Neural cell (in vitro differentiated cells): ENCODE results near the gene GOLGA6L10. TPM values are rescaled to one million over a fixed set of nuclear protein-coding genes. Genes with fewer than 3 reads are reported as not detected.
"Not testable (repeated sequence)": the region's sequence is repeated elsewhere in the genome, so short reads cannot be mapped to it uniquely, and the experiment has no call there.

ENCODE experiments used
- H2AFZ ChIP-seq: fragments of 200-600, 300-800 bp; sonication (generic), shearing (Covaris generic); 2 replicates; pipeline ENCODE4 v1.6.0; 2014; ENCODE audit warnings: low read depth, mild to moderate bottlenecking, antibody characterized with exemption, low read length, moderate library complexity
- H3F3A ChIP-seq: fragments of 200-600 bp; shearing (Covaris generic); 2 replicates; pipeline ENCODE4 v1.6.1; 2016; ENCODE audit warnings: mild to moderate bottlenecking, moderate library complexity, mixed read lengths, antibody characterized with exemption, low read length; ENCODE audit not compliant: insufficient read depth, poor library complexity, severe bottlenecking
- H3K27ac ChIP-seq: fragments of 200-600, 300-800 bp; sonication (generic), shearing (Covaris generic); 2 replicates; pipeline ENCODE4 v1.5.1; 2014; ENCODE audit warnings: mild to moderate bottlenecking, low read length, moderate library complexity
- H3K27me3 ChIP-seq: fragments of 300-800, 200-600 bp; sonication (generic), shearing (Covaris generic); 2 replicates; pipeline ENCODE4 v1.6.0; 2014; ENCODE audit warnings: mild to moderate bottlenecking, low read depth, low read length, moderate library complexity; ENCODE audit not compliant: insufficient read depth
- H3K36me3 ChIP-seq: fragments of 300-800, 200-600 bp; sonication (generic), shearing (Covaris generic); 2 replicates; pipeline ENCODE4 v1.5.1; 2014; ENCODE audit warnings: mild to moderate bottlenecking, antibody characterized with exemption, low read length, moderate library complexity; ENCODE audit not compliant: insufficient read depth
- H3K4me2 ChIP-seq: fragments of 300-800, 200-600 bp; sonication (generic), shearing (Covaris generic); 2 replicates; pipeline ENCODE4 v1.6.0; 2014; ENCODE audit warnings: mild to moderate bottlenecking, low read length
- H3K4me3 ChIP-seq: fragments of 300-800, 200-600 bp; sonication (generic), shearing (Covaris generic); 2 replicates; pipeline ENCODE4 v1.5.1; 2014; ENCODE audit warnings: mild to moderate bottlenecking, low read length, moderate library complexity
- H3K79me2 ChIP-seq: fragments of 200-600 bp; shearing (Covaris generic); replicated peaks from 2 replicates; pipeline ENCODE4 v1.6.0; 2014; ENCODE audit warnings: mild to moderate bottlenecking, low read length, moderate library complexity; ENCODE audit not compliant: insufficient read depth
- H3K9ac ChIP-seq: fragments of 300-800, 200-600 bp; sonication (generic), shearing (Covaris generic); 2 replicates; pipeline ENCODE4 v1.6.1; 2016; ENCODE audit warnings: mild to moderate bottlenecking, low read length, mixed read lengths
- H3K9me2 ChIP-seq: fragments of 200-600 bp; shearing (Covaris generic); 2 replicates; pipeline ENCODE4 v1.6.1; 2016; ENCODE audit warnings: mild to moderate bottlenecking, low read length, mixed read lengths; ENCODE audit not compliant: insufficient read depth
- H3K9me3 ChIP-seq: fragments of 200-600, 300-800 bp; sonication (generic), shearing (Covaris generic); 2 replicates; pipeline ENCODE4 v1.6.1; 2016; ENCODE audit warnings: mild to moderate bottlenecking, mixed run types, low read length, moderate library complexity, mixed read lengths
- H4K20me1 ChIP-seq: fragments of 200-600 bp; shearing (Covaris generic); 2 replicates; pipeline ENCODE4 v1.6.1; 2016; ENCODE audit warnings: mild to moderate bottlenecking, mixed run types; ENCODE audit not compliant: insufficient read depth
- EP300 ChIP-seq: fragments of 450-650 bp; conservative IDR thresholded peaks from 2 replicates; pipeline ENCODE4 v1.6.1; 2014; ENCODE audit warnings: antibody characterized with exemption, mild to moderate bottlenecking, moderate library complexity; ENCODE audit not compliant: poor library complexity, severe bottlenecking
- EZH2 ChIP-seq: fragments of 200-600, 300-800 bp; shearing (Covaris generic), sonication (generic); IDR thresholded peaks from 2 replicates; pipeline ENCODE4 v1.6.1; 2014; ENCODE audit warnings: antibody characterized with exemption, low read length, borderline replicate concordance, mild to moderate bottlenecking; ENCODE audit not compliant: insufficient read depth, poor library complexity, severe bottlenecking
- MXI1 ChIP-seq: fragments of 450-650 bp; conservative IDR thresholded peaks from 2 replicates; pipeline ENCODE4 v1.6.1; 2014; ENCODE audit warnings: antibody characterized with exemption, mild to moderate bottlenecking; ENCODE audit not compliant: poor library complexity, severe bottlenecking
- POLR2AphosphoS5 ChIP-seq: IDR thresholded peaks from 2 replicates; pipeline ENCODE4 v1.6.1; 2012
- RAD21 ChIP-seq: fragments of 450-650 bp; conservative IDR thresholded peaks from 2 replicates; pipeline ENCODE4 v1.6.1; 2014; ENCODE audit warnings: antibody characterized with exemption, mild to moderate bottlenecking, moderate library complexity
- SMC3 ChIP-seq: fragments of 450-650 bp; conservative IDR thresholded peaks from 2 replicates; pipeline ENCODE4 v1.6.1; 2014; ENCODE audit warnings: antibody characterized with exemption, mild to moderate bottlenecking, moderate library complexity; ENCODE audit not compliant: poor library complexity
- TAF1 ChIP-seq: IDR thresholded peaks from 2 replicates; pipeline ENCODE4 v1.6.1; 2012; ENCODE audit warnings: low read depth
- polyA plus RNA-seq: library from polyadenylated mRNA; depleted of rRNA; stranded (reverse); fragments of >200 nt; gene quantifications from 2 replicates; pipeline ENCODE4 v1.2.3, GENCODE V29; 2014
- TF ChIP-seq, protein P1 (sequence below): IDR thresholded peaks from 2 replicates; pipeline ENCODE4 v1.6.1; 2012; ENCODE audit warnings: borderline replicate concordance
- TF ChIP-seq, protein P2 (sequence below): fragments of 450-650 bp; IDR thresholded peaks from 2 replicates; pipeline ENCODE4 v1.5.1; 2014; ENCODE audit warnings: antibody characterized with exemption, mild to moderate bottlenecking, moderate library complexity; ENCODE audit not compliant: poor library complexity, severe bottlenecking

Gene GOLGA6L10
- polyA plus RNA-seq, 1 donor from 2014 or later, result 7.4 TPM

DNA sequence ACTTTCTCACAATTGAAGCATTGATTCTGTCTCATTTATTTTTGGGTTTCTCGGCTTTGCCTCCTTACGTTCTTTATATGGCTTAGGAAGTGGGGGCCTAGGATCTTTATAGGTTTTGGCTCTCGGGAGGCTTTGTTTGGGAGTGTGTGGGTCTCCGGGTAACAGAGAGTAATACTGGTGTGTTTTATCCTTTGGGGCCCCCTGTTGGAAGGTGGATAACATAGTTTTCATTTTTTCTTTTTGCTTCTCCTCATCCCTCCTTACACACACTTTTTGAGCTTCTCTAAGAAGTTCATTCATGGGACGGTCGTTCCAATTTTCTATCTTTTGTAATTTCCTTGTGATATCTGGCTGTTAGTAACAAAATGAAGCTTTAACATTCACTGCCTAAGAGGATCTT is 30.3 kb upstream of the GOLGA6L10 start:
- H3K9me2 ChIP-seq, H3K36me3 ChIP-seq, H4K20me1 ChIP-seq, H3F3A ChIP-seq, H2AFZ ChIP-seq, H3K27me3 ChIP-seq, H3K79me2 ChIP-seq, H3K4me2 ChIP-seq, H3K4me3 ChIP-seq, H3K9me3 ChIP-seq, H3K9ac ChIP-seq, H3K27ac ChIP-seq: not testable (repeated sequence)

DNA sequence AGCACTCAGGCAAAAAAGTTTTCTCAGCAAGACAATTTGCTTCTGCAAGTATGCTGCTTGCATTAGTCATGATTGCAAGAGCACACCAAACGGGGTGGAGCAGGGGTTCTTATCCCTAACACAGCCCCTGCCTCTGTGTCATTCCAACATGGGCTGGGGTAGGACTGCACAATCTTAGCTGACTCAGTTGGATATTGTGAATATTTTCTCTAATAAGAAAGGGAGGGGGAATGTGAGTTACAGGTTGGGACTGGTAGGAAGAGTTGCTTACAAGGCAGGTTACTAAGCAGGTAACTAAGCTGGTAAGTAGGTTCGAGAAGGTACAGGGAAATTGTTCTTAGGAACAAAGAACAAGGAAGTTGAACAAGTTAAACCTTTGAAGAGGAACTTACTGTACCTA is 24.4 kb upstream of the GOLGA6L10 start:
- H3K9me2 ChIP-seq, H2AFZ ChIP-seq, H3K4me2 ChIP-seq, H4K20me1 ChIP-seq, H3K27me3 ChIP-seq, H3K4me3 ChIP-seq, H3K9ac ChIP-seq, H3K9me3 ChIP-seq, H3K79me2 ChIP-seq, H3K36me3 ChIP-seq, H3F3A ChIP-seq, H3K27ac ChIP-seq: not testable (repeated sequence)

DNA sequence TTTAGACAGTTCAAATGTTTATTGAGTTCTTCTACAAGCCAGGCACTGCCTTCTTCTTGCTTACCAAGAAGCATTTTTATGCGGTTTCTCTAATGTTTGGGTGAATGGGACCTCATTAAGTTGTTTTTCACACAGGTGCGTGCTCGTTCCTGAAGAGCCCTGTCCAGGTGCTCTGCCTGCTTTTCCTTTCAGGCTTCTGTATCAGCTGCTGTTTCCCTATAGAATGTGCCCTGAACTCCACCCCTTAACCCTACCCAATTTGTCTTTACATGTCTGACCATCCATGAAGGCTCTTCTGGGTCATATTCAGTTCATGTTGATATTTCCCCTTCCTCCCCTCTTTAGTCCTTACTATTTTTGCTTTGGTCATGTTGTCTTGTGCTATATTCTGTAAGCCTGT is 22.4 kb upstream of the GOLGA6L10 start:
- Histone ChIP-seq H3K27me3 (no peaks in the 10 kb centered on the region), H3K79me2 (peaks cover 3% of the 10 kb centered on the region), H3K4me2 (no peak overlapping the region), H2AFZ (no peak overlapping the region), H3F3A (no peaks in the 10 kb centered on the region), H3K9ac (no peak overlapping the region), H3K9me3 (no peaks in the 10 kb centered on the region), H3K27ac (no peak overlapping the region), H3K4me3 (no peak overlapping the region), H4K20me1 (no peaks in the 10 kb centered on the region), H3K9me2 (no peaks in the 10 kb centered on the region), H3K36me3 (no peaks in the 10 kb centered on the region)
- TF ChIP-seq POLR2AphosphoS5 (no peak), MXI1 (no peak), TAF1 (no peak), EP300 (no peak), EZH2 (no peak), RAD21 (no peak), SMC3 (no peak)
- TF ChIP-seq, protein P1, sequence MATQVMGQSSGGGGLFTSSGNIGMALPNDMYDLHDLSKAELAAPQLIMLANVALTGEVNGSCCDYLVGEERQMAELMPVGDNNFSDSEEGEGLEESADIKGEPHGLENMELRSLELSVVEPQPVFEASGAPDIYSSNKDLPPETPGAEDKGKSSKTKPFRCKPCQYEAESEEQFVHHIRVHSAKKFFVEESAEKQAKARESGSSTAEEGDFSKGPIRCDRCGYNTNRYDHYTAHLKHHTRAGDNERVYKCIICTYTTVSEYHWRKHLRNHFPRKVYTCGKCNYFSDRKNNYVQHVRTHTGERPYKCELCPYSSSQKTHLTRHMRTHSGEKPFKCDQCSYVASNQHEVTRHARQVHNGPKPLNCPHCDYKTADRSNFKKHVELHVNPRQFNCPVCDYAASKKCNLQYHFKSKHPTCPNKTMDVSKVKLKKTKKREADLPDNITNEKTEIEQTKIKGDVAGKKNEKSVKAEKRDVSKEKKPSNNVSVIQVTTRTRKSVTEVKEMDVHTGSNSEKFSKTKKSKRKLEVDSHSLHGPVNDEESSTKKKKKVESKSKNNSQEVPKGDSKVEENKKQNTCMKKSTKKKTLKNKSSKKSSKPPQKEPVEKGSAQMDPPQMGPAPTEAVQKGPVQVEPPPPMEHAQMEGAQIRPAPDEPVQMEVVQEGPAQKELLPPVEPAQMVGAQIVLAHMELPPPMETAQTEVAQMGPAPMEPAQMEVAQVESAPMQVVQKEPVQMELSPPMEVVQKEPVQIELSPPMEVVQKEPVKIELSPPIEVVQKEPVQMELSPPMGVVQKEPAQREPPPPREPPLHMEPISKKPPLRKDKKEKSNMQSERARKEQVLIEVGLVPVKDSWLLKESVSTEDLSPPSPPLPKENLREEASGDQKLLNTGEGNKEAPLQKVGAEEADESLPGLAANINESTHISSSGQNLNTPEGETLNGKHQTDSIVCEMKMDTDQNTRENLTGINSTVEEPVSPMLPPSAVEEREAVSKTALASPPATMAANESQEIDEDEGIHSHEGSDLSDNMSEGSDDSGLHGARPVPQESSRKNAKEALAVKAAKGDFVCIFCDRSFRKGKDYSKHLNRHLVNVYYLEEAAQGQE, result no peak
- TF ChIP-seq, protein P2, sequence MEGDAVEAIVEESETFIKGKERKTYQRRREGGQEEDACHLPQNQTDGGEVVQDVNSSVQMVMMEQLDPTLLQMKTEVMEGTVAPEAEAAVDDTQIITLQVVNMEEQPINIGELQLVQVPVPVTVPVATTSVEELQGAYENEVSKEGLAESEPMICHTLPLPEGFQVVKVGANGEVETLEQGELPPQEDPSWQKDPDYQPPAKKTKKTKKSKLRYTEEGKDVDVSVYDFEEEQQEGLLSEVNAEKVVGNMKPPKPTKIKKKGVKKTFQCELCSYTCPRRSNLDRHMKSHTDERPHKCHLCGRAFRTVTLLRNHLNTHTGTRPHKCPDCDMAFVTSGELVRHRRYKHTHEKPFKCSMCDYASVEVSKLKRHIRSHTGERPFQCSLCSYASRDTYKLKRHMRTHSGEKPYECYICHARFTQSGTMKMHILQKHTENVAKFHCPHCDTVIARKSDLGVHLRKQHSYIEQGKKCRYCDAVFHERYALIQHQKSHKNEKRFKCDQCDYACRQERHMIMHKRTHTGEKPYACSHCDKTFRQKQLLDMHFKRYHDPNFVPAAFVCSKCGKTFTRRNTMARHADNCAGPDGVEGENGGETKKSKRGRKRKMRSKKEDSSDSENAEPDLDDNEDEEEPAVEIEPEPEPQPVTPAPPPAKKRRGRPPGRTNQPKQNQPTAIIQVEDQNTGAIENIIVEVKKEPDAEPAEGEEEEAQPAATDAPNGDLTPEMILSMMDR, result no peak

DNA sequence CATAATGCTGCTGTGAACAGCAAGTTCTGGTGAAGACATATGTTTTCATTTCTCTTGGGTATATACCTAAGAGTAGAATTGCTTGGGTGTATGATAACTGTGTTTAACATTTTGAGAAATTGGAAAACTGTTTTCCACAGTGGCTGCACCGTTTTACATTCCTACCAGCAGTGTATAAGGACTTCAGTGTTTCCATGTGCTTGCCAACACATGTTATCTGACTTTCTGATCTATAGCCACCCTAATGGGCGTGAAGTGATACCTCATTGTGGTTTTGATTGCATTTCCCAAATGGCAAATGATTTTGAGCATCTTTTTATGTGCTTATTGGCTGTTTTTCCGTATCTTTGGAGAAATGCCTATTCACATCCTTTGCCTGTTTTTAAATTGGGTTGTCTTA is 18.5 kb upstream of the GOLGA6L10 start:
- H3K4me2 ChIP-seq, H3K36me3 ChIP-seq, H3K9me2 ChIP-seq, H4K20me1 ChIP-seq, H3K79me2 ChIP-seq, H3K9me3 ChIP-seq, H3K27me3 ChIP-seq, H3K27ac ChIP-seq, H2AFZ ChIP-seq, H3K4me3 ChIP-seq, H3F3A ChIP-seq, H3K9ac ChIP-seq: not testable (repeated sequence)

DNA sequence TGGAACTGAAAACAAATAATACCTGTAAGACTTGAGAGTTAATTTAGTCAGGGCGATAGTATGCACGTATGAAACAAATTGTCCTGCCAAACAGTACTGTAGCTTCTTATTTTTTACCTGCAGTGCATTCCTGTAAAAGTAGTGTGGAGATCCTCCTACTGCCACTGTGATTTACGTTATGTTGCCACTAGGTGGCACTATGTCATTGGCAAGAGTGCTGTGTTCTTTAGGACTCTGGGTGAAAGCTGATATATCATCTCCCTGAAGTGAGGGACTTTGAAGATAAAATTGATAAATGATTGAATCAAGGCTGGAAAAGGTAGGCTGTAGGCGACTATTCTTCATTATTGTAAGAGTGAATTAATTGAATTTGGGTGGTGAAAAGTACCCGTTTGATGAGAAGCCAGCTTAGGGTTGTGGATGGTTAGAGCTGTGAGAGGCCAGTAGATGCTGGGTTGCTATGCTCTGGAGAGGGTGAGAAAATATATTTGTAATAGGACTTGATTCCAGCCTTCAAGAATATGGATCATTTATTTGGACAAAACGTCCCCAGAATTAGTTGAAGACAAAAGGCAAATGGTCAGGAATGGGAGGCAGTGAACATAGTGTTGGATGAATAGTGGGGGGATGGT is 16.5 kb upstream of the GOLGA6L10 start:
- H3K4me2 ChIP-seq, H3K27ac ChIP-seq, H3K36me3 ChIP-seq, H4K20me1 ChIP-seq, H3K27me3 ChIP-seq, H3K4me3 ChIP-seq, H3K79me2 ChIP-seq, H3K9me2 ChIP-seq, H2AFZ ChIP-seq, H3F3A ChIP-seq, H3K9me3 ChIP-seq, H3K9ac ChIP-seq: not testable (repeated sequence)
